Lower leg skin (tissue), 4 donors: ENCODE data around the gene NDUFAF2. TPM values are rescaled to one million over a fixed set of nuclear protein-coding genes. Genes with fewer than 3 reads are reported as not detected.

Experiments used
- DNase-seq, 2 donors: peaks; one replicate each; pipeline ENCODE4 v3.0.0-alpha.2; 2019; ENCODE audit warnings: low spot score in 2 of 2
- H3K4me3 ChIP-seq: fragments of 200-600 bp; sonication (generic); 2 replicates; pipeline ENCODE4 v1.5.1; 2017; ENCODE audit warnings: mild to moderate bottlenecking, low read depth; ENCODE audit not compliant: poor library complexity, severe bottlenecking
- POLR2A ChIP-seq, 2 donors: fragments of 450-650 bp; IDR thresholded peaks; one replicate each; pipeline ENCODE4 v1.6.1; 2016 to 2017; ENCODE audit warnings: antibody characterized with exemption in 2 of 2, mild to moderate bottlenecking in 1 of 2, moderate library complexity in 1 of 2
- WGBS, 2 donors: methylation state at CpG; one replicate each; pipeline ENCODE4 v1.1.5; 2018; 5-methylcytosine and 5-hydroxymethylcytosine counted together
- intact Hi-C: fragments of 100-400 bp; cut with DNase I; formaldehyde crosslinking; loops from one replicate; pipeline ENCODE4 v1.15.0; 2023; ENCODE audit warnings: low total_unique reads
- total RNA-seq, 4 donors: library from RNA; depleted of rRNA; stranded (reverse); fragments of >200 nt; gene quantifications; one replicate each; pipeline ENCODE4 v1.1.0, GENCODE V29; 2016
- TF ChIP-seq, protein P1 (sequence below), 3 donors: fragments of 450-650 bp; IDR thresholded peaks; one replicate each; pipeline ENCODE4 v1.5.1; 2016; ENCODE audit warnings: antibody characterized with exemption in 3 of 3, mild to moderate bottlenecking in 3 of 3, moderate library complexity in 2 of 3

The NDUFAF2 gene
- total RNA-seq, 4 donors from 2014 or later = 13.3 to 22.7 (median 16.0) TPM

DNA sequence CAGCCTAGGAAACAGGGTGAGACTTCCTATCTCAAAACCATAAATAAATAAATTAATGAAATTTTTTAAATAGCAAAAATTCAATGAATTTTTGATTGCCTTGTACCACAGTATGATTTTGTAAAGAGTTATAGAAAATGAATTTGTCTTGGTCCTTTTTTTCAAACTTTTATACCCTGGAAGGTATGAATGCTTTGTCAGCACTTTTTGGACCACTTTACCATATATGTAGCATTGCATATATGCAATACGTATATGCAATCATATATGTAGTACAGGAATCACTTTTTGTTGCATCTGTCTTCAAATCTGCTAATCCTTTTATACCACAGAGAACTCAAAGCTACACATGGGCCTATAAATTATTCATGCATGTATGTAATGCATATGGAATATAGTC lies 226.5 kb downstream of the NDUFAF2 start:
- 88 to 97% methylated on average over 1 of the region's 1 CpG for WGBS, 2 donors
- intact Hi-C loops = no loop called here
- no peak for DNase-seq
- H3K4me3 ChIP-seq = no peak overlapping the region
- TF ChIP-seq, protein P1, sequence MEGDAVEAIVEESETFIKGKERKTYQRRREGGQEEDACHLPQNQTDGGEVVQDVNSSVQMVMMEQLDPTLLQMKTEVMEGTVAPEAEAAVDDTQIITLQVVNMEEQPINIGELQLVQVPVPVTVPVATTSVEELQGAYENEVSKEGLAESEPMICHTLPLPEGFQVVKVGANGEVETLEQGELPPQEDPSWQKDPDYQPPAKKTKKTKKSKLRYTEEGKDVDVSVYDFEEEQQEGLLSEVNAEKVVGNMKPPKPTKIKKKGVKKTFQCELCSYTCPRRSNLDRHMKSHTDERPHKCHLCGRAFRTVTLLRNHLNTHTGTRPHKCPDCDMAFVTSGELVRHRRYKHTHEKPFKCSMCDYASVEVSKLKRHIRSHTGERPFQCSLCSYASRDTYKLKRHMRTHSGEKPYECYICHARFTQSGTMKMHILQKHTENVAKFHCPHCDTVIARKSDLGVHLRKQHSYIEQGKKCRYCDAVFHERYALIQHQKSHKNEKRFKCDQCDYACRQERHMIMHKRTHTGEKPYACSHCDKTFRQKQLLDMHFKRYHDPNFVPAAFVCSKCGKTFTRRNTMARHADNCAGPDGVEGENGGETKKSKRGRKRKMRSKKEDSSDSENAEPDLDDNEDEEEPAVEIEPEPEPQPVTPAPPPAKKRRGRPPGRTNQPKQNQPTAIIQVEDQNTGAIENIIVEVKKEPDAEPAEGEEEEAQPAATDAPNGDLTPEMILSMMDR (IDR thresholded peaks at IDR 0.05) = no peak
- no peak for TF ChIP-seq POLR2A (IDR thresholded peaks at IDR 0.05)

DNA sequence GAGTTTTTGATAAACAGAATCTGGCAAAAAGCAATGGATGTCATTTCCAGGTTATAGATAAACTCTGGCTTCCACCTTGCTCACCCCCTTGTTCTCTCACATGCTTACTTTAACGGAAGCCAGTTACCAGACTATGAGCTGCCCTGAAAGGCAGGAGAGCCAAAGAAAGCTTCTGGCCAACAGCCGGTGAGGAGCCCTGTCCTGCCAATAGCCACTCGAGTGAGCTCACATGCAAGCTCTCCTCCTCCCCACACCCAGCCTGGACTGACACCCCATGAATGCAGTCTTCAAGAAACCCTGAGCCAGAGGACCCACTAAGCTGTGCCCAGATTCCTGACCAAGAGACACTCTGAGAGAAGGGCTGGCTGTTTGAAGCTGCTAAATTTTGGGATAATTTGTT lies 231.6 kb downstream of the NDUFAF2 start:
- no peak for TF ChIP-seq POLR2A (IDR thresholded peaks at IDR 0.05)
- TF ChIP-seq, protein P1 (IDR thresholded peaks at IDR 0.05) = no peak
- intact Hi-C loops = no loop called here
- WGBS, 2 donors = 94 to 95% methylated on average over 3 of the region's 3 CpGs
- no peak overlapping the region for H3K4me3 ChIP-seq
- DNase-seq = no peak

DNA sequence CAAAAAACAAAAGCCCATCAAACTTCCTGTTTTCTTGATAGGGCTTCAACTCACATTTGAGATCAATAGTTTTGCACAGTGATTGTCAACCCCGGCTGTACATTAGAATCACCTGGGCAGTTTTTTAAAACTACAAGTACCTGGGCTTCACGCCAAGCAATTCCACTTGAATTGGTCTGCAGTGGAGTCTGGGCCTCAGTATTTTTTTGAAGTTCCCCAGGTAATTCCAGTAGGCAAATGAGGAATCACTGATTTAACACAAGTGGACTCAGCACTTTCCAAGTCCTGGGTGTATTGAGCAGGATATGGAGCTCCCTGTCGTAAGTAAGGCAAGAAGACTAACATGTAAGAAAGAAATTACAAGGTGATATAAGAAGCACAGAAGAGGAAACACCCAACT lies 232.1 kb downstream of the NDUFAF2 start:
- intact Hi-C loops = no loop called here
- no peak for DNase-seq
- 93 to 95% methylated on average over 3 of the region's 3 CpGs for WGBS, 2 donors
- no peak for TF ChIP-seq POLR2A (IDR thresholded peaks at IDR 0.05)
- TF ChIP-seq, protein P1 (IDR thresholded peaks at IDR 0.05) = no peak
- H3K4me3 ChIP-seq = no peak overlapping the region

DNA sequence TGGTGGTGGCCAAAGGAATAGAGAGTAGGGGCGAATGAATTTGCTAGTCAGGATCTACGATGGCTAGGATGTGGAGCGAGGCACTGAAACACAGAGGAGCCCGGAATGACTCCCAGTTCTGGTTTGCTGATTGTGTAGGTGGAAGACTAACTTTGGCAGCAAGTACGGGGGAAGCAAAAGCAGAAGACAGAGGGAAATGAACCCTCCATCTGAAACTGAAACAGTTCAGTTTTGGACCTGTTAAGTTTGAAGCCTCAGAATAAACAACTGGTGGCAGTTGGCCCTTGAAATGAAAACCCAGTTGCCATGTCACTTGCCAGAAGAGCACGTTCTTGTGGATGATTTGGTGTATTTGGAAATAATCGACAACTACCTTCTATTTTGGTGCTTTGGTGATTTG lies 232.7 kb downstream of the NDUFAF2 start:
- 84 to 87% methylated on average over 7 of the region's 7 CpGs for WGBS, 2 donors
- H3K4me3 ChIP-seq = no peak overlapping the region
- no peak for TF ChIP-seq POLR2A (IDR thresholded peaks at IDR 0.05)
- TF ChIP-seq, protein P1 (IDR thresholded peaks at IDR 0.05) = no peak
- intact Hi-C loops = no loop called here
- no peak for DNase-seq

DNA sequence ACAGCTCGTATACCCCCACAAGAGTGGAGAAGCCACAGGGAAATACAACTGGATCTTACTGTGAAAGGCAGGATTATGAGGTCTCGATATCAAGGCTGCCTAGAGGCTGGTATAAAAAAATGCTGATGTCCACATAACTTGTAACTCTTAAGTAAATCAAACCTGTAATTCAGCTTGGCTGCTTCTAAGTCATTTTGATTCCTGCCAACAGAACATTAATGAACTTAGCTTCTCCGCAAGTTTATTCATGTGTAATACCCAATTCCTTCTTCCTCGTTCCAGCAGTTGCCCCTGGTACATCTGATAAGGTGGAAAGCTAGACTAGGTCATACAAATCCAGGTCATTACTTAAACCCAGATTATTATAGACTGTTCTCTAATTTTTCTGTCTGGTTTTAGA lies 233.7 kb downstream of the NDUFAF2 start:
- intact Hi-C loops = no loop called here
- WGBS, 2 donors = 54 to 67% methylated on average over 4 of the region's 4 CpGs
- H3K4me3 ChIP-seq = no peak overlapping the region
- TF ChIP-seq, protein P1 (IDR thresholded peaks at IDR 0.05) = no peak
- no peak for TF ChIP-seq POLR2A (IDR thresholded peaks at IDR 0.05)
- no peak for DNase-seq

DNA sequence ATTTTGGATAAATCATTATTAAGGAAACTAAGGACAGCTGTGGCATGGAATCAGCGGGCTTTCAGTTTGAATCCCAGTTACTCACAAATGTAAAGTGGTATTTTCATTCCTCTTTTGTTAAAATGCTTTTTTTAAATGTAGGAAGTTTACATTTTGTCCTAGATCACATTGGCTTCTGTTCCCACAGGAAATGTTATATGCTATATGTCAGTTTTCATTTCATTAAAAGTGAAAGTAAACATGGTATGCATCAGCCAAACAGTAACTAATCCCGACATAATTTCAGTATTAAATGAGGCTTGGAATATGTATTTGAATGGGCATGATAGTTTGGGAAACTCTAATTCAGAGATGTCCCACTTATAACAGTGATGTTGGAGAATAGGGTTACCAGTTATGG lies 235.9 kb downstream of the NDUFAF2 start:
- WGBS, 2 donors = 45 to 48% methylated on average over 2 of the region's 2 CpGs
- no peak overlapping the region for H3K4me3 ChIP-seq
- intact Hi-C loops = no loop called here
- DNase-seq = no peak
- TF ChIP-seq, protein P1 (IDR thresholded peaks at IDR 0.05) = no peak
- no peak for TF ChIP-seq POLR2A (IDR thresholded peaks at IDR 0.05)
